Peyer's patch (tissue), 4 donors: ENCODE measurements around the gene SLC1A3. TPM values are rescaled to one million over a fixed set of nuclear protein-coding genes. Genes with fewer than 3 reads are reported as not detected.

Source experiments
- DNase-seq, 3 donors: peaks; one replicate each; pipeline ENCODE4 v3.0.0-alpha.2; 2017 to 2019
- H3K27ac ChIP-seq, 4 donors: fragments of 200-600 bp; sonication (generic); one replicate each; pipeline ENCODE4 v1.5.1; 2016 to 2019
- H3K27me3 ChIP-seq, 2 donors: fragments of 200-600 bp; sonication (generic); one replicate each; pipeline ENCODE4 v1.5.1; 2019
- H3K36me3 ChIP-seq, 3 donors: fragments of 200-600 bp; sonication (generic); one replicate each; pipeline ENCODE4 v1.5.1; 2016 to 2019
- H3K4me1 ChIP-seq, 4 donors: fragments of 200-600 bp; sonication (generic); one replicate each; pipeline ENCODE4 v1.5.1; 2016 to 2019
- H3K4me3 ChIP-seq, 4 donors: fragments of 200-600 bp; sonication (generic); 1 replicate in 3 of 4; 2 replicates in 1 of 4; pipeline ENCODE4 v1.5.1; 2016 to 2019; ENCODE audit warnings: mild to moderate bottlenecking in 1 of 4
- H3K9me3 ChIP-seq, 4 donors: fragments of 200-600 bp; sonication (generic); one replicate each; pipeline ENCODE4 v1.5.1; 2016 to 2019; ENCODE audit warnings: mild to moderate bottlenecking in 1 of 4
- POLR2A ChIP-seq, 2 donors: fragments of 450-650 bp; IDR thresholded peaks; one replicate each; pipeline ENCODE4 v1.5.1; 2017; ENCODE audit warnings: antibody characterized with exemption in 2 of 2, mild to moderate bottlenecking in 2 of 2, moderate library complexity in 2 of 2
- total RNA-seq, 4 donors: library from RNA; depleted of rRNA; stranded (reverse); fragments of >200 nt; gene quantifications; one replicate each; pipeline ENCODE4 v1.1.0, GENCODE V29; 2016
- TF ChIP-seq, protein P1 (sequence below), 6 experiments: fragments of 450-650 bp in 4 of 6; fragments of 200-600 bp in 2 of 6; sonication (generic) in 1 of 6; IDR thresholded peaks; one replicate each; pipeline ENCODE4 v1.5.1; 2017 to 2019; ENCODE audit warnings: antibody characterized with exemption in 6 of 6, mild to moderate bottlenecking in 3 of 6, moderate library complexity in 1 of 6

Gene SLC1A3
- total RNA-seq, 4 donors from 2014 or later, result 0.95 to 7.4 (median 3.0) TPM

DNA sequence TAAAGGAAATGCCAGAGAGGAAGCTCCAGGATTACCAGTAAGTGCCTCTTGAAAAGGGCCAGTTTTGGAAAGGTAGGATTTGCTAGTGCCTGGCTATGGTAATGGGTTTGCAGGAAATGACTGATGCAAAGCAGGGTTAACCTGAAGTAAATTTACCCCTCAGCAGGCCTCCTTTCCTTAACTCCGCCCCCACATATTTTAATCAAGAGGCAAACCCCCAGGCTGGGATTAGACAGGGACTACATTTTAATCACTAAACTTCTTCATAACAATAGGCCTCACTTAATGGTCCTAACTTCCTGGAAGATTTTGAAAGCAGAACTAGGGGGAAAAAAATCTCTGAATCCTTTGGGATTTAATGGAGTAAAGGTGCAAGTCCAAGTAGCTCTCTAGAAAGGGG is 10.2 kb upstream of the SLC1A3 start:
- no peak overlapping the region for H3K4me3 ChIP-seq
- H3K27ac ChIP-seq, result no peak overlapping the region
- no peaks in the 10 kb centered on the region for H3K9me3 ChIP-seq
- no peaks in the 10 kb centered on the region for H3K36me3 ChIP-seq
- no peak for DNase-seq
- no peaks in the 10 kb centered on the region for H3K27me3 ChIP-seq
- TF ChIP-seq, protein P1, sequence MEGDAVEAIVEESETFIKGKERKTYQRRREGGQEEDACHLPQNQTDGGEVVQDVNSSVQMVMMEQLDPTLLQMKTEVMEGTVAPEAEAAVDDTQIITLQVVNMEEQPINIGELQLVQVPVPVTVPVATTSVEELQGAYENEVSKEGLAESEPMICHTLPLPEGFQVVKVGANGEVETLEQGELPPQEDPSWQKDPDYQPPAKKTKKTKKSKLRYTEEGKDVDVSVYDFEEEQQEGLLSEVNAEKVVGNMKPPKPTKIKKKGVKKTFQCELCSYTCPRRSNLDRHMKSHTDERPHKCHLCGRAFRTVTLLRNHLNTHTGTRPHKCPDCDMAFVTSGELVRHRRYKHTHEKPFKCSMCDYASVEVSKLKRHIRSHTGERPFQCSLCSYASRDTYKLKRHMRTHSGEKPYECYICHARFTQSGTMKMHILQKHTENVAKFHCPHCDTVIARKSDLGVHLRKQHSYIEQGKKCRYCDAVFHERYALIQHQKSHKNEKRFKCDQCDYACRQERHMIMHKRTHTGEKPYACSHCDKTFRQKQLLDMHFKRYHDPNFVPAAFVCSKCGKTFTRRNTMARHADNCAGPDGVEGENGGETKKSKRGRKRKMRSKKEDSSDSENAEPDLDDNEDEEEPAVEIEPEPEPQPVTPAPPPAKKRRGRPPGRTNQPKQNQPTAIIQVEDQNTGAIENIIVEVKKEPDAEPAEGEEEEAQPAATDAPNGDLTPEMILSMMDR (IDR thresholded peaks at IDR 0.05), result no peak
- no peak for TF ChIP-seq POLR2A (IDR thresholded peaks at IDR 0.05)
- H3K4me1 ChIP-seq, result no peaks in the 10 kb centered on the region

DNA sequence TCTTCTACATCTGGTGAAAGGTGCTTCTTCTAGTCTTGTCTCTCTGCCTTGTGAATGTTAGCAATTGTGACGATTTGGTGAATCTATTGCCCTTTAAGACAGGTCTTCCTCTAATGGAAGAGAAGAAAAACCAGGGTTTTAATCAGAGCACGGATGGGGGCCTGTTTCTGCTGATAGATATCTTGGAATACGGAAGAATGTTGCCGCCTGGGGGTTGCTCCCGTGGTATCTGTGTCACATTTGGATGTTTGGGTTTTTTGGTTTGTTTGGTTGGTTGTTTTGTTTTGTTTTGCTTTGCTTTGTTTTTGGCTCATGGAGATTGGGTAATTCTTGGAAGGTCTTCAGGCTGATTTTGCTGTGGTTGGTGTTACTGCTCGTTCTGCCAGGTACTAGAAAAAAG is 9.7 kb upstream of the SLC1A3 start:
- Histone ChIP-seq H3K27ac (no peak overlapping the region), H3K36me3 (no peaks in the 10 kb centered on the region), H3K27me3 (no peaks in the 10 kb centered on the region), H3K4me1 (no peaks in the 10 kb centered on the region), H3K4me3 (no peak overlapping the region), H3K9me3 (no peaks in the 10 kb centered on the region)
- DNase-seq, result no peak
- TF ChIP-seq, protein P1 (IDR thresholded peaks at IDR 0.05), result no peak
- no peak for TF ChIP-seq POLR2A (IDR thresholded peaks at IDR 0.05)

DNA sequence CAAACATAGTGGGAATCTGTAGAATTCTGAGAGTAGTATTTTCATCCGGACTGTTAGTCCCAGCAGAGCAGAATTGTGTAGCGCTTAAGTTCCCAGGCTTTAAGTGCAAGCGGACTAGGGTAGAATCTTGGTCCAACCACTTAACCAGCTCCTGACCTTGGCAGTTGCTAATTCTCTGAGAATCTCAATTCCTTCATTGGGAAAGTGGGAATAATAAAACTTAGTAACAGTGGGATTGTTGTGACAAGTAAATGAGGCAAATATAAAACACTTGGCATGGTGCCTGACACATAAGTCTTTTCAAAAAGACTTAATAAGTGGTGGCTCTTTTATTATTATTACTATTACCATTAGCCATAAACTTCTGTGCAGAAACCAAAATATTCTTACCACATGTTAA is 8.4 kb upstream of the SLC1A3 start:
- TF ChIP-seq, protein P1 (IDR thresholded peaks at IDR 0.05), result no peak
- no peak for TF ChIP-seq POLR2A (IDR thresholded peaks at IDR 0.05)
- H3K27ac ChIP-seq, result no peak overlapping the region
- no peaks in the 10 kb centered on the region for H3K9me3 ChIP-seq
- H3K4me1 ChIP-seq, result no peaks in the 10 kb centered on the region
- H3K27me3 ChIP-seq, result no peaks in the 10 kb centered on the region
- H3K4me3 ChIP-seq, result no peak overlapping the region
- no peak for DNase-seq
- no peaks in the 10 kb centered on the region for H3K36me3 ChIP-seq

DNA sequence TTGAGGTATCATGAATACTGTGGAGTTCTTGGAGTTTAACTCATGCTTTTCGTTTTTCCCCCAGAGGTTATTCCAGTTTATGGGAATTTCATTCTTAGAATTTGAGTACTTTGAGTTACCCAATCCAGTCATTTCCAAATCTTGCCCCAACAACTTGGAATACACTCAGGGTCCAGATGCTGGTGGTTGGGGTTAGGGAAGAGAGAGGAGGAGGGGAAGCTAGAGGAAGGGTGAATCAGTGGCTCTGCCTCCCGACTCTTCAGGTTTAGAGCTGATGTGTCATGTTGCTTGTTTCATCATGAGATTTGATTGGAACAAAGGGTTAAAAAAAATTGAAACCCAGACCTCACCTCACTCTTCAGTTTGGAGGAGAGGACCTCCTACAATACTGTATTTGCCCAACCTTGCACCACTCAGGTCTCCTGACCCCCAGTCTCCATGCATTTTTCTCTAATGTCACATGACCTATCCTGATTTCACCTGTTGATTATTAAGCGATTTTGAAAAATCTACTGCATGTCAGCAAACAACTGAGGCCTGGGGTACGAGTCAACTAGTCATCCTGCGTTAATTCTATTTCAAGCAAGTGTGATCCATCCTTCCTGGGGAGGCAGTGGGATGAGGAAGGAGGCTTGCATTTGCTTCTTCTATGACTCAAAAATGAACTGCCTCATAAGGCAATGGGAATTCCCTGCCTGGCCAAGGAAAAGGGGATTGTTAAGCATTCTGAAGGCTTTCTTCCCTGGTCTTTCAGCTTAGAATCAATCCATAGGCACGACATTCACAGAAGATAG is 6.2 kb upstream of the SLC1A3 start:
- H3K27me3 ChIP-seq, result no peaks in the 10 kb centered on the region
- no peaks in the 10 kb centered on the region for H3K36me3 ChIP-seq
- TF ChIP-seq, protein P1 (IDR thresholded peaks at IDR 0.05), result no peak
- no peak for TF ChIP-seq POLR2A (IDR thresholded peaks at IDR 0.05)
- H3K9me3 ChIP-seq, result no peaks in the 10 kb centered on the region
- no peak overlapping the region for H3K27ac ChIP-seq
- no peak for DNase-seq
- H3K4me1 ChIP-seq, result no peaks in the 10 kb centered on the region
- no peak overlapping the region for H3K4me3 ChIP-seq

DNA sequence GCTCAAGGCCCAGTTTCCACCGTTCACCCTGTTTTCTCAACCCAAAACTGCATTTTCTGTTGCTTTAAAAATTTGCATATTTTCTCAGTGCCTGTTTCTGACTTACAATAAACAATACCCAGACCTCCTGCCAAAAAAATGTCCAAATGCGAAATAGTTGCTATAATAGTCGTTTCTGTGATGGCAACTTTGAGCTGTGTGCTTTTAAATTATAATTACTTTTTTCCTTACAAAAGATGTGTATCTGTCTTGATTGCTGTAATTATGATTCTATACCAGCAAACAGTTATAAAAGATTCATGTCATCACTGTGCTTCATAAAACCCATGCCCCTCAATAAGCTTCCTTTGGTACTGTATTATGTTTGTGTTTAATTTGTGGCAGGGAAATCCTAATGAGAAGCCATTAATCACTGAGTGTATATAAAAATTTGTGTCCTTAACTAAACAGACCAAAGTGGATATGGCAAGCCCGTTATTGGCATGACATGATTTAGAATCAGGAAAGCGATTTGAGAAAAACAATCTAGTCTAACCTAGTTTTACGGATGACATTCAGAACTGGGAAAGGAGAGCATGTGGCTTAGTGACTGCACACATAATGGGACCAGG is 5.4 kb upstream of the SLC1A3 start:
- no peak overlapping the region for H3K4me3 ChIP-seq
- TF ChIP-seq POLR2A (IDR thresholded peaks at IDR 0.05), result no peak
- TF ChIP-seq, protein P1 (IDR thresholded peaks at IDR 0.05), result no peak
- no peak overlapping the region for H3K27ac ChIP-seq
- H3K27me3 ChIP-seq, result no peaks in the 10 kb centered on the region
- DNase-seq, result no peak
- H3K36me3 ChIP-seq, result no peaks in the 10 kb centered on the region
- no peaks in the 10 kb centered on the region for H3K4me1 ChIP-seq
- H3K9me3 ChIP-seq, result no peaks in the 10 kb centered on the region
